SK-N-SH (cell line): ENCODE results near the gene STARD13. TPM values are rescaled to one million over a fixed set of nuclear protein-coding genes. Genes with fewer than 3 reads are reported as not detected.
A peak's percentile ranks its signal among the peaks of the same experiment; 100 is the strongest.

Experiments
- CTCF ChIA-PET: fragments of 300-600, 350-600 bp; formaldehyde crosslinking; extraction: SDS; loops from one replicate; lab custom pipeline; 2021; lab: Yijun Ruan, JAX
- POLR2A ChIA-PET: fragments of 350-600 bp; sonication (Branson Sonifier 250); formaldehyde crosslinking; extraction: SDS; loops from one replicate; lab custom pipeline; 2020; ENCODE audit warnings: antibody characterized with exemption, inconsistent platforms; lab: Yijun Ruan, JAX
- DNase-seq: peaks from one replicate; pipeline ENCODE4 v3.0.0; 2012
- H2AFZ ChIP-seq: fragments of 200-600 bp; sonication (generic); 2 replicates; pipeline ENCODE4 v1.8.1; 2016; ENCODE audit warnings: antibody characterized with exemption, mild to moderate bottlenecking, low read depth
- H3F3A ChIP-seq: fragments of 200-600 bp; sonication (generic); replicated peaks from 2 replicates; pipeline ENCODE3; 2016; ENCODE audit warnings: antibody characterized with exemption, mild to moderate bottlenecking; ENCODE audit not compliant: insufficient read depth
- H3K27ac ChIP-seq, 2 experiments: fragments of 200-500 bp in 1 of 2; fragments of 200-600 bp in 1 of 2; sonication (Bioruptor generic) in 1 of 2; sonication (generic), shearing (Covaris generic) in 1 of 2; 2 replicates each; pipeline versions ENCODE4 v1.5.1 to v1.6.1; 2014 to 2016; ENCODE audit warnings: low read depth in 2 of 2, inconsistent platforms in 1 of 2, low read length in 1 of 2, mild to moderate bottlenecking in 1 of 2, mixed read lengths in 1 of 2
- H3K27me3 ChIP-seq: fragments of 200-600 bp; sonication (generic), shearing (Covaris generic); 2 replicates; pipeline ENCODE4 v1.6.1; 2016; ENCODE audit warnings: mixed run types; ENCODE audit not compliant: insufficient read depth
- H3K36me3 ChIP-seq, 2 experiments: fragments of 200-500 bp in 1 of 2; fragments of 200-600 bp in 1 of 2; sonication (Bioruptor generic) in 1 of 2; sonication (generic) in 1 of 2; replicated peaks in 1 of 2; 2 replicates each; pipeline versions ENCODE3 to v1.5.1; 2014 to 2016; ENCODE audit warnings: low read length in 1 of 2, mild to moderate bottlenecking in 1 of 2; ENCODE audit not compliant: insufficient read depth in 2 of 2, control insufficient read depth in 1 of 2
- H3K4me1 ChIP-seq, 2 experiments: fragments of 200-500 bp in 1 of 2; fragments of 200-600 bp in 1 of 2; sonication (Bioruptor generic) in 1 of 2; sonication (generic), shearing (Covaris generic) in 1 of 2; 2 replicates each; pipeline versions ENCODE4 v1.5.1 to v1.6.1; 2014 to 2016; ENCODE audit warnings: low read depth in 1 of 2, low read length in 1 of 2, mixed run types in 1 of 2; ENCODE audit not compliant: insufficient read depth in 2 of 2, control insufficient read depth in 1 of 2
- H3K4me2 ChIP-seq: fragments of 200-600 bp; sonication (generic), shearing (Covaris generic); 2 replicates; pipeline ENCODE4 v1.6.1; 2017; ENCODE audit warnings: mixed run types
- H3K4me3 ChIP-seq, 2 experiments: fragments of 200-500 bp in 1 of 2; fragments of 200-600 bp in 1 of 2; sonication (Bioruptor generic) in 1 of 2; sonication (generic), shearing (Covaris generic) in 1 of 2; 2 replicates each; pipeline versions ENCODE4 v1.5.1 to v1.8.1; 2014 to 2016; ENCODE audit warnings: low read depth in 2 of 2, inconsistent platforms in 1 of 2, low read length in 1 of 2, mild to moderate bottlenecking in 1 of 2, mixed read lengths in 1 of 2, moderate library complexity in 1 of 2
- H3K79me2 ChIP-seq: fragments of 200-600 bp; sonication (generic); 2 replicates; pipeline ENCODE4 v1.8.1; 2017; ENCODE audit warnings: mild to moderate bottlenecking; ENCODE audit not compliant: insufficient read depth
- H3K9ac ChIP-seq: fragments of 200-600 bp; sonication (generic); 2 replicates; pipeline ENCODE4 v1.6.1; 2017; ENCODE audit warnings: mixed run types
- H3K9me2 ChIP-seq: fragments of 200-600 bp; sonication (generic); 2 replicates; pipeline ENCODE4 v1.6.1; 2017; ENCODE audit warnings: mixed run types
- H3K9me3 ChIP-seq: fragments of 200-600 bp; sonication (generic); 2 replicates; pipeline ENCODE4 v1.6.1; 2017; ENCODE audit warnings: mixed run types, mild to moderate bottlenecking, moderate library complexity
- H4K20me1 ChIP-seq: fragments of 200-600 bp; sonication (generic); 2 replicates; pipeline ENCODE4 v1.6.1; 2017; ENCODE audit warnings: mild to moderate bottlenecking, mixed run types; ENCODE audit not compliant: insufficient read depth
- ELF1 ChIP-seq: IDR thresholded peaks from 2 replicates; pipeline ENCODE4 v1.4.0; 2012
- EP300 ChIP-seq, 2 experiments: IDR thresholded peaks; 2 replicates each; pipeline versions ENCODE4 v1.4.0 to v1.6.1; 2012; ENCODE audit warnings: borderline replicate concordance in 1 of 2, low read depth in 1 of 2, low read length in 1 of 2
- FOXJ3 ChIP-seq: sonication (generic); formaldehyde crosslinking; IDR thresholded peaks from 2 replicates; pipeline ENCODE4 v1.5.1; 2020; ENCODE audit warnings: mild to moderate bottlenecking, missing genetic modification reagents
- POLR2AphosphoS5 ChIP-seq: IDR thresholded peaks from 2 replicates; pipeline ENCODE4 v1.6.1; 2012; ENCODE audit warnings: low read depth, low read length
- RAD21 ChIP-seq: IDR thresholded peaks from 2 replicates; pipeline ENCODE4 v1.6.1; 2012; ENCODE audit warnings: mild to moderate bottlenecking, low read length
- REST ChIP-seq: IDR thresholded peaks from 2 replicates; pipeline ENCODE4 v1.6.1; 2012; ENCODE audit warnings: mild to moderate bottlenecking, low read depth, low read length, moderate library complexity
- RXRA ChIP-seq: IDR thresholded peaks from 2 replicates; pipeline ENCODE4 v1.4.0; 2012; ENCODE audit warnings: low read depth, mild to moderate bottlenecking, borderline replicate concordance
- SMC3 ChIP-seq: IDR thresholded peaks from 2 replicates; pipeline ENCODE4 v1.6.1; 2012; ENCODE audit warnings: low read depth, low read length, improper control_type of control experiment
- TAF1 ChIP-seq: IDR thresholded peaks from 2 replicates; pipeline ENCODE4 v1.6.1; 2012; ENCODE audit warnings: low read depth, mild to moderate bottlenecking, low read length, moderate library complexity, borderline replicate concordance
- TCF12 ChIP-seq: IDR thresholded peaks from 2 replicates; pipeline ENCODE4 v1.4.0; 2012
- WGBS: methylation state at CpG from one replicate; pipeline ENCODE4 v1.1.6; 2017; ENCODE audit warnings: low lambda C conversion rate; 5-methylcytosine and 5-hydroxymethylcytosine counted together
- polyA plus RNA-seq, 3 experiments: library from polyadenylated mRNA; depleted of rRNA; stranded (reverse); fragments of >200 nt; gene quantifications; 2 replicates each; pipeline ENCODE4 v1.2.3, GENCODE V29; 2012

The STARD13 gene
- polyA plus RNA-seq, 1 of the 3 experiments (the other 2 are of a cell fraction): 5.7 TPM

GRCh38 chr13:33261387-33262061, 24.0 kb downstream of the STARD13 start:
- no peak overlapping the region for H2AFZ ChIP-seq
- 81% methylated on average over 9 of the region's 9 CpGs for WGBS
- no peak overlapping the region for H3K9ac ChIP-seq
- ChIA-PET CTCF (interaction anchor here (1.2 kb wide), 2 partner anchors 9 to 86 kb away, joined by 3 read pairs; no protein-coding TSS in a partner anchor), POLR2A (no interaction called here)
- peaks cover 10% of the 10 kb centered on the region for H3F3A ChIP-seq
- H3K36me3 ChIP-seq: peaks cover 0 to 5% of the 10 kb centered on the region in 2 experiments
- H4K20me1 ChIP-seq: no peaks in the 10 kb centered on the region
- no peaks in the 10 kb centered on the region for H3K27me3 ChIP-seq
- H3K9me3 ChIP-seq: no peaks in the 10 kb centered on the region
- no peak overlapping the region for H3K4me3 ChIP-seq
- peak overlapping the region; percentile 51 to 61 for H3K27ac ChIP-seq
- H3K4me1 ChIP-seq: peaks cover 10 to 51% of the 10 kb centered on the region in 2 experiments; a peak in 2 of 4 replicates
- peaks cover 87% of the 10 kb centered on the region for H3K79me2 ChIP-seq
- H3K9me2 ChIP-seq: no peaks in the 10 kb centered on the region
- no peak for TF ChIP-seq REST
- TF ChIP-seq TAF1: no peak
- TF ChIP-seq POLR2AphosphoS5: no peak
- TF ChIP-seq RXRA: no peak
- TF ChIP-seq RAD21: no peak
- TF ChIP-seq FOXJ3 (CRISPR knock-in tag): no peak
- TF ChIP-seq ELF1: no peak
- no peak for TF ChIP-seq SMC3
- TF ChIP-seq EP300 (IDR thresholded peaks at IDR 0.05; ENCODE audit: borderline replicate concordance in 1 of 2, low read depth in 1 of 2, low read length in 1 of 2): no peak
- no peak for DNase-seq
- 0 out of 2 replicates have a peak overlapping the region, but pooled peaks have one; percentile 41 for H3K4me2 ChIP-seq

GRCh38 chr13:33260168-33261098, 25.1 kb downstream of the STARD13 start:
- peaks cover 8% of the 10 kb centered on the region for H3F3A ChIP-seq
- H3K9me3 ChIP-seq: no peaks in the 10 kb centered on the region
- TF ChIP-seq TCF12: no peak
- H3K4me1 ChIP-seq: peaks cover 10 to 50% of the 10 kb centered on the region in 2 experiments; a peak in 2 of 4 replicates
- ChIA-PET POLR2A (no interaction called here), CTCF (no interaction called here)
- peaks cover 0 to 5% of the 10 kb centered on the region in 2 experiments for H3K36me3 ChIP-seq
- no peak overlapping the region for H3K4me3 ChIP-seq
- H3K4me2 ChIP-seq: no peak overlapping the region
- H3K9ac ChIP-seq: no peak overlapping the region
- no peaks in the 10 kb centered on the region for H3K9me2 ChIP-seq
- no peaks in the 10 kb centered on the region for H3K27me3 ChIP-seq
- no peak overlapping the region; a peak in 2 of 4 replicates for H3K27ac ChIP-seq
- H3K79me2 ChIP-seq: peaks cover 87% of the 10 kb centered on the region
- H2AFZ ChIP-seq: no peak overlapping the region
- 89% methylated on average over 10 of the region's 10 CpGs for WGBS
- no peaks in the 10 kb centered on the region for H4K20me1 ChIP-seq
- DNase-seq: no peak
